ENCODE data around the gene LRCH1.

DNA sequence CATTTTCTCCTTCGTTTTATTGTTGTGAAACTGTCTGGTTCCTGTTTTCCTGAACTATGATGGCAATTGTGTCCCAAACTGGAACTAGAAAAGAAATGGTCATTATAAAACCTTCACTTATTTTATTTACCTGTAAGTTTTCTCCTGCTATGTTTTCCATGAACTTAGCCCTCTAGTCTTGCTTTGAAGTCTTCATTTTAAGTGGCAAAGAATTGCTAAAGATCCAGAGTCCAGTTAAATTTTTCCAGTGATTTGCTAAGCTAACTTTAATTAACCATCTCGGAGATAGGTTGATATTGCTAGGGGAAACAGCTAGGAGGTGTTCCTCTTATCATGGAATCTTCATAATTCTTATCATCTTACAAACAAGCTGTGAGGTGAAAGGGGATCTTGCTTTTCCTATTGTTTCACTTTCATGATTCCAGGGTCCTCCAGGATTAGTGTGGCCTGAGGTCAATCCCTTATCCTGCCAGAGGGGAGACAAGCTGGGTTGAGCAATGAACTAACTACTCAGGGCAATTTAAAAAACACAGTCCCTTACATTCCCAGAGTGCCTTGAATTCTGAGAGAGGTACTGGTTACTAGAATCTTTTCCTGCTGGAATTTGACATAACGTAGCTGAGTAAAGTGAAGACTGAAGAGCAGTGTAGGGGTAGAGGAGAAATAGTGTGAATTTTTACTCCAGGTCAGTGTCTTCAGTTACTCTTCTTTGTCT, 131.5 kb downstream of the LRCH1 start:
- TF ChIP-seq, protein P1, sequence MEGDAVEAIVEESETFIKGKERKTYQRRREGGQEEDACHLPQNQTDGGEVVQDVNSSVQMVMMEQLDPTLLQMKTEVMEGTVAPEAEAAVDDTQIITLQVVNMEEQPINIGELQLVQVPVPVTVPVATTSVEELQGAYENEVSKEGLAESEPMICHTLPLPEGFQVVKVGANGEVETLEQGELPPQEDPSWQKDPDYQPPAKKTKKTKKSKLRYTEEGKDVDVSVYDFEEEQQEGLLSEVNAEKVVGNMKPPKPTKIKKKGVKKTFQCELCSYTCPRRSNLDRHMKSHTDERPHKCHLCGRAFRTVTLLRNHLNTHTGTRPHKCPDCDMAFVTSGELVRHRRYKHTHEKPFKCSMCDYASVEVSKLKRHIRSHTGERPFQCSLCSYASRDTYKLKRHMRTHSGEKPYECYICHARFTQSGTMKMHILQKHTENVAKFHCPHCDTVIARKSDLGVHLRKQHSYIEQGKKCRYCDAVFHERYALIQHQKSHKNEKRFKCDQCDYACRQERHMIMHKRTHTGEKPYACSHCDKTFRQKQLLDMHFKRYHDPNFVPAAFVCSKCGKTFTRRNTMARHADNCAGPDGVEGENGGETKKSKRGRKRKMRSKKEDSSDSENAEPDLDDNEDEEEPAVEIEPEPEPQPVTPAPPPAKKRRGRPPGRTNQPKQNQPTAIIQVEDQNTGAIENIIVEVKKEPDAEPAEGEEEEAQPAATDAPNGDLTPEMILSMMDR (IDR thresholded peaks at IDR 0.05; ENCODE audit: borderline replicate concordance, extremely low read depth, low read length, poor library complexity, severe bottlenecking) = no peak
- TF ChIP-seq EZH2 (IDR thresholded peaks at IDR 0.05; ENCODE audit: borderline replicate concordance, low read depth, low read length, severe bottlenecking) = no peak
